ENCODE results near the gene ERCC1. TPM values are rescaled to one million over a fixed set of nuclear protein-coding genes. Genes with fewer than 3 reads are reported as not detected.

ERCC1 gene
- total RNA-seq, 1 donor from 2014 or later, result 117 TPM

DNA sequence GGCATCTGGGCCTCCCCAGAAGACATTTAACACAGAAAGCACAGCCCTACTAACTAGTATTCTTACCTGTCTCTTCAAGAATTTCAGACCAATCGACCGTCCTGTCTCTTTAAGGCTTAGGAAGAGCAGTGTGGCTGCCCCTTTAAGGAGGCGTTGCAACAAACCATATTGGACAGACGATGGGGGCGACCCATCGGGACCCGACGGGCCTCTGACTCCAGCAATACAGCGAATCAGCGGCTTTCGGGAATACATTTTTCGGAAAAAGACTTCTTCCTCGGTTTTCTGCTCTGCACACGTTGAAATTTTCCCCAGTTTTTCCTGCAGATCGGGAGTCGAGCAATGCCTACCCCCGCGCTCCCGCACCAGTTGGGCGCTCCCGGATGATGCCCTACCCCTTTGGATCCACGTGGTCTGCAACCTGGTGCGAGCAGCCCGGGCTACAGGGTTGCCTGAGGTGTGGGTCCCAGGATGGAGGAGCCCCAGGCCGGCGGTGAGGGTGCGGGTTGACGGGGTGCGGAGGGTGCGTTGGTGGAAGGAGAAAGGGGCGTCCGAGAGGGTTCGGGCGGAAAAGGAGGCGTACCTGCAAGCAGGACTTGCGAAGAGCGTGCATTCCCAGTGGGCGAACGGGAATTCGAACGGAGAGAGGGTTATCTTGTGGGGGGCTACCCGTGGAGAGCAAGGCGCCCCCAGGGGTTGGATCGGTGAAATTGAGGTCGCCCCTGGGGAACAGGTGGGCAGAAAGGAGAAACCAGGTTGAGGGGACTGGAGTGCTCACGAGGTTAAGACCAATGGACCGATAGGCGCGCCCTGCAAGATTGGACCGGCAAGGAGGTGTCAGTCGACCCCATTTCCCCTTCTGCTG is 17.3 kb downstream of the ERCC1 start, which contains the start of gene POLR1G:
TSS of gene POLR1G (plus strand) at position 419 of the 865 bp plus-strand sequence. CDS start at position 472, 53 bp downstream.
- Mint-ChIP-seq H3K27me3 (ENCODE audit: unreplicated experiment) (no peaks in the 10 kb centered on the region), H3K27ac (ENCODE audit: unreplicated experiment) (peak within 1 kb of the TSS; percentile 95), H3K4me1 (ENCODE audit: unreplicated experiment) (peaks cover 51% of the 10 kb centered on the region), H3K9me3 (ENCODE audit: unreplicated experiment) (no peaks in the 10 kb centered on the region), H3K4me3 (ENCODE audit: unreplicated experiment) (peak within 1 kb of the TSS; percentile 97), H3K36me3 (ENCODE audit: unreplicated experiment) (peaks cover 4% of the 10 kb centered on the region)
- TF ChIP-seq, protein P1, sequence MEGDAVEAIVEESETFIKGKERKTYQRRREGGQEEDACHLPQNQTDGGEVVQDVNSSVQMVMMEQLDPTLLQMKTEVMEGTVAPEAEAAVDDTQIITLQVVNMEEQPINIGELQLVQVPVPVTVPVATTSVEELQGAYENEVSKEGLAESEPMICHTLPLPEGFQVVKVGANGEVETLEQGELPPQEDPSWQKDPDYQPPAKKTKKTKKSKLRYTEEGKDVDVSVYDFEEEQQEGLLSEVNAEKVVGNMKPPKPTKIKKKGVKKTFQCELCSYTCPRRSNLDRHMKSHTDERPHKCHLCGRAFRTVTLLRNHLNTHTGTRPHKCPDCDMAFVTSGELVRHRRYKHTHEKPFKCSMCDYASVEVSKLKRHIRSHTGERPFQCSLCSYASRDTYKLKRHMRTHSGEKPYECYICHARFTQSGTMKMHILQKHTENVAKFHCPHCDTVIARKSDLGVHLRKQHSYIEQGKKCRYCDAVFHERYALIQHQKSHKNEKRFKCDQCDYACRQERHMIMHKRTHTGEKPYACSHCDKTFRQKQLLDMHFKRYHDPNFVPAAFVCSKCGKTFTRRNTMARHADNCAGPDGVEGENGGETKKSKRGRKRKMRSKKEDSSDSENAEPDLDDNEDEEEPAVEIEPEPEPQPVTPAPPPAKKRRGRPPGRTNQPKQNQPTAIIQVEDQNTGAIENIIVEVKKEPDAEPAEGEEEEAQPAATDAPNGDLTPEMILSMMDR (IDR thresholded peaks at IDR 0.05), result no peak
- peak; percentile 92 for DNase-seq (ENCODE audit: extremely low spot score, unreplicated experiment)

- DNase-seq (ENCODE audit: extremely low spot score, unreplicated experiment), result peak; percentile 95
- Mint-ChIP-seq H3K27me3 (ENCODE audit: unreplicated experiment) (no peaks in the 10 kb centered on the region), H3K9me3 (ENCODE audit: unreplicated experiment) (no peaks in the 10 kb centered on the region), H3K36me3 (ENCODE audit: unreplicated experiment) (peaks cover 4% of the 10 kb centered on the region), H3K4me1 (ENCODE audit: unreplicated experiment) (peaks cover 51% of the 10 kb centered on the region), H3K27ac (ENCODE audit: unreplicated experiment) (peak overlapping the region; percentile 95), H3K4me3 (ENCODE audit: unreplicated experiment) (peak overlapping the region; percentile 97)
- TF ChIP-seq, protein P1 (IDR thresholded peaks at IDR 0.05), result no peak
These were observed 18.1 kb downstream of the ERCC1 start for GRCh38 chr19:45405435-45406225.

DNA sequence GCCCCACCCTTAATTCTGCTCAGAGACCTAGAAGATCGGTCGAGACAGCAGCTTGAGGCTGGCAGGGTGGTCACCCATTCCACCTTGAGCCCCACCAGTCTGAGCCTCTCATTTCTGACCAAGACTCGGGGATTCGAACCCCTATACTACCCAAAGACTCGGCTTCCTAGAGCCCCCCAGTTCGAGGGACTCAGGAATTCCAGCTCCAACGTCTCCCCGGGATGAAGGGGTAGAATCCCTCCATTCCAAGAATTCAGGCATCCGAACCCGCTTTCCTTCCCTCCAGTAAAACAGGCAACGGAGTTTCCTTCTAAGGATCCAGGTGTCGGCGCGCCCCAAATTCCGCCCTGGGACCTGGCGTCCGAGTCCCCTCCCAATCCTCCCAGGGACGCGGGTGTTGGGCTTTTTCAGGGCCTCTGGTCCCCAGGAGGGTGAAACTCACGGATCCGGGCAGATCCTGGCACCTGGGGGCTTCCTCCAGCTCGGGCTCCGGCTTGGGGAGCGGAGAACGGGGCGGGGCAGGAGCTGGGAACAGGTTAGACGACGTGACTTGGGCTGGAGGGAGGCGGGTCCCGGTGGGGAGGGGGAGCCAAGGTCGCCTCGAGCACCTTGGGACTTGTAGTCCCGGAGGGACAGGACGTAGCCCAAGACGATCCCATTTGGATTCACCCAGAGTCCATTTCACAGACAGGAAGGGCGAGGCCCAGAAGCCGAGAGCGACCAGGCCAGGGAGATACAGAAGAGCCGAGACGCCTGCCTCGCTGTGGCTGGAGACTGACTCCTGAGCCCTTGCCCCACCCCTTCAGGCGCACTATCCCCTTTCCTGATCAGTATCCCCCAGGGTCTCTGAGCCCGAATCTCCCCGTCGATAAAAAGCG is 18.9 kb downstream of the ERCC1 start, which contains the start of gene PPP1R13L:
TSS of gene PPP1R13L (minus strand) at position 513 of the 878 bp plus-strand sequence. CDS start 6,751 bp downstream, outside the sequence.
- DNase-seq (ENCODE audit: extremely low spot score, unreplicated experiment), result peak; percentile 90
- TF ChIP-seq, protein P1 (IDR thresholded peaks at IDR 0.05), result no peak
- peaks cover 51% of the 10 kb centered on the region for H3K4me1 Mint-ChIP-seq (ENCODE audit: unreplicated experiment)
- H3K27ac Mint-ChIP-seq (ENCODE audit: unreplicated experiment), result peak within 1 kb of the TSS; percentile 95
- H3K36me3 Mint-ChIP-seq (ENCODE audit: unreplicated experiment), result peaks cover 4% of the 10 kb centered on the region
- H3K4me3 Mint-ChIP-seq (ENCODE audit: unreplicated experiment), result peak within 1 kb of the TSS; percentile 97
- no peaks in the 10 kb centered on the region for H3K27me3 Mint-ChIP-seq (ENCODE audit: unreplicated experiment)
- no peaks in the 10 kb centered on the region for H3K9me3 Mint-ChIP-seq (ENCODE audit: unreplicated experiment)

GRCh38 chr19:45403781-45404556 is 19.7 kb downstream of the ERCC1 start:
- H3K9me3 Mint-ChIP-seq (ENCODE audit: unreplicated experiment), result no peaks in the 10 kb centered on the region
- TF ChIP-seq, protein P1 (IDR thresholded peaks at IDR 0.05), result peak; percentile 60
- peak overlapping the region; percentile 97 for H3K4me3 Mint-ChIP-seq (ENCODE audit: unreplicated experiment)
- H3K4me1 Mint-ChIP-seq (ENCODE audit: unreplicated experiment), result peaks cover 51% of the 10 kb centered on the region
- DNase-seq (ENCODE audit: extremely low spot score, unreplicated experiment), result no peak
- H3K36me3 Mint-ChIP-seq (ENCODE audit: unreplicated experiment), result peaks cover 1% of the 10 kb centered on the region
- H3K27ac Mint-ChIP-seq (ENCODE audit: unreplicated experiment), result peak overlapping the region; percentile 95
- no peaks in the 10 kb centered on the region for H3K27me3 Mint-ChIP-seq (ENCODE audit: unreplicated experiment)

Data from osteocyte (in vitro differentiated cells).